Lower lobe of right lung (tissue), 2 donors: ENCODE data around the gene HDHD5. TPM values are rescaled to one million over a fixed set of nuclear protein-coding genes. Genes with fewer than 3 reads are reported as not detected.

ENCODE experiments used
- ATAC-seq, 2 donors: fragments of 200-7000 bp; cut with Tn5 transposase; one replicate each; pipeline ENCODE4 v1.9.1; 2020 to 2022; ENCODE audit warnings: mild to moderate bottlenecking in 2 of 2, moderate library complexity in 2 of 2
- DNase-seq: peaks from one replicate; pipeline ENCODE4 v3.0.0-alpha.2; 2020
- H3K27ac ChIP-seq: fragments of 200-600 bp; one replicate; pipeline ENCODE4 v1.8.0; 2022
- H3K27me3 ChIP-seq: fragments of 200-600 bp; one replicate; pipeline ENCODE4 v1.8.0; 2022; ENCODE audit warnings: low read depth
- H3K36me3 ChIP-seq: fragments of 200-600 bp; one replicate; pipeline ENCODE4 v1.8.0; 2022; ENCODE audit warnings: mild to moderate bottlenecking
- H3K4me1 ChIP-seq: fragments of 200-600 bp; one replicate; pipeline ENCODE4 v1.8.0; 2022
- H3K4me3 ChIP-seq: fragments of 200-600 bp; one replicate; pipeline ENCODE4 v1.8.0; 2022; ENCODE audit warnings: mild to moderate bottlenecking
- H3K9me3 ChIP-seq: fragments of 200-600 bp; one replicate; pipeline ENCODE4 v1.8.0; 2022
- CTCF ChIP-seq: fragments of 200-600 bp; IDR thresholded peaks from one replicate; pipeline ENCODE4 v1.8.0; 2022; ENCODE audit warnings: antibody characterized with exemption, mild to moderate bottlenecking
- intact Hi-C: fragments of 100-400 bp; cut with DNase I; formaldehyde crosslinking; loops from one replicate; pipeline ENCODE4 v1.11.0; 2022
- total RNA-seq: library from RNA; stranded (reverse); fragmentation: NEBNext Ultra II Directional; extraction: Animal tissue kit (Norgen Biotek cat#: 25700); gene quantifications from one replicate; pipeline ENCODE4 v1.2.1, GENCODE V29; 2021
- donor health status: DM: no; HTN: yes; CAD: no; lungs with severe emphysema.

Gene HDHD5
- total RNA-seq, 1 donor from 2014 or later = 26.2 TPM

GRCh38 chr22:17106785-17107546 lies 52.1 kb downstream of the HDHD5 start:
- peak; percentile 49 to 61 for ATAC-seq
- TF ChIP-seq CTCF = no peak
- H3K9me3 ChIP-seq = no peaks in the 10 kb centered on the region
- peaks cover 27% of the 10 kb centered on the region for H3K4me1 ChIP-seq
- peak; percentile 63 for DNase-seq
- H3K36me3 ChIP-seq = peaks cover 79% of the 10 kb centered on the region
- H3K27ac ChIP-seq = peak overlapping the region; percentile 11
- H3K27me3 ChIP-seq = no peaks in the 10 kb centered on the region
- peak overlapping the region; percentile 21 for H3K4me3 ChIP-seq
- intact Hi-C loops = no loop called here

- peak; percentile 8 to 27 for ATAC-seq
- H3K4me3 ChIP-seq = peak overlapping the region; percentile 21
- peak overlapping the region; percentile 11 for H3K27ac ChIP-seq
These were observed 52.8 kb downstream of the HDHD5 start for GRCh38 chr22:17106161-17106784.

GRCh38 chr22:17105143-17106129 lies 53.6 kb downstream of the HDHD5 start:
- DNase-seq (no peak), ATAC-seq (no peak)
- no peaks in the 10 kb centered on the region for H3K9me3 ChIP-seq
- H3K4me3 ChIP-seq = no peak overlapping the region
- H3K4me1 ChIP-seq = peaks cover 42% of the 10 kb centered on the region
- peaks cover 92% of the 10 kb centered on the region for H3K36me3 ChIP-seq
- H3K27ac ChIP-seq = no peak overlapping the region
- no peak for TF ChIP-seq CTCF
- no peaks in the 10 kb centered on the region for H3K27me3 ChIP-seq
- intact Hi-C loops = no loop called here

More at GRCh38 chr22:17106161-17106784, 52.8 kb downstream of the HDHD5 start:
- Histone ChIP-seq H3K4me1 (peaks cover 34% of the 10 kb centered on the region), H3K9me3 (no peaks in the 10 kb centered on the region), H3K27me3 (no peaks in the 10 kb centered on the region), H3K36me3 (peaks cover 86% of the 10 kb centered on the region)
- intact Hi-C loops = no loop called here
- no peak for DNase-seq
- TF ChIP-seq CTCF = no peak

GRCh38 chr22:17104336-17104935 lies 54.6 kb downstream of the HDHD5 start:
- Histone ChIP-seq H3K4me3 (no peak overlapping the region), H3K27ac (no peak overlapping the region), H3K9me3 (no peaks in the 10 kb centered on the region), H3K4me1 (peaks cover 47% of the 10 kb centered on the region), H3K27me3 (no peaks in the 10 kb centered on the region), H3K36me3 (peaks cover 93% of the 10 kb centered on the region)
- DNase-seq (no peak), ATAC-seq (no peak)
- intact Hi-C loops = no loop called here
- TF ChIP-seq CTCF = no peak

GRCh38 chr22:17103351-17103750 lies 55.7 kb downstream of the HDHD5 start:
- no peak for DNase-seq
- H3K4me1 ChIP-seq = peaks cover 57% of the 10 kb centered on the region
- H3K9me3 ChIP-seq = no peaks in the 10 kb centered on the region
- H3K27me3 ChIP-seq = no peaks in the 10 kb centered on the region
- TF ChIP-seq CTCF = no peak
- H3K36me3 ChIP-seq = peaks cover 93% of the 10 kb centered on the region
- ATAC-seq = no peak
- H3K4me3 ChIP-seq = no peak overlapping the region
- no peak overlapping the region for H3K27ac ChIP-seq
- intact Hi-C loops = no loop called here
